Endometrial microvascular endothelial cells (primary cell): Measurements from ENCODE around the gene MAP2K6. TPM values are rescaled to one million over a fixed set of nuclear protein-coding genes. Genes with fewer than 3 reads are reported as not detected.
"Not testable (repeated sequence)": the region's sequence is repeated elsewhere in the genome, so short reads cannot be mapped to it uniquely, and the experiment has no call there.

ENCODE experiments used
- in situ Hi-C: cut with HindIII; loops from 2 replicates; pipeline ENCODE4 v1.10.0; 2017; ENCODE audit warnings: low sequenced_read_pairs, low pct_unique_long_range_greater_than_20kb; ENCODE audit errors: inconsistent ontology term
- total RNA-seq: library from RNA; depleted of rRNA; stranded (reverse); fragments of >200 nt; gene quantifications from one replicate; pipeline ENCODE4 v1.2.3, GENCODE V29; 2015; ENCODE audit errors: inconsistent ontology term

The MAP2K6 gene
- total RNA-seq, 1 donor from 2014 or later: 4.6 TPM

DNA sequence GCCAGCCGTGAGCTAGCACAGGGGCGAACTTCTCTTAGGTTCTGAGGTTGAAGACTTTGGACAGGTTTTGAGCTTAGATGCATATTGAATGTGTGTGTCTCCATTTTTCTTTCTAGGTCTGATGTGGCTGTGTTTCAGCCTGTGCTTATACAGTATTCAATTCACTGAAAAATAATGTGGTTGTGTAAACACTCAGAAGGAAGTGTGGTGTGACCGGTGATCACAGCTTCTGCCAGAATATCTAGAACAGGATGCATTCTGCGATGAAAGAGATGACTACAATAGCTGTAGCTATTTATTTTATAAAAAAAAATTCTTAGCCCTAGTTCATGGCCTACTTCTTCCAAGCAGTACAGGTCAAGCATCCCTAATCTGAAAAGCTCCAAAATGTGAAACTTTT, 64.4 kb downstream of the MAP2K6 start:
- in situ Hi-C loops: no loop called here

DNA sequence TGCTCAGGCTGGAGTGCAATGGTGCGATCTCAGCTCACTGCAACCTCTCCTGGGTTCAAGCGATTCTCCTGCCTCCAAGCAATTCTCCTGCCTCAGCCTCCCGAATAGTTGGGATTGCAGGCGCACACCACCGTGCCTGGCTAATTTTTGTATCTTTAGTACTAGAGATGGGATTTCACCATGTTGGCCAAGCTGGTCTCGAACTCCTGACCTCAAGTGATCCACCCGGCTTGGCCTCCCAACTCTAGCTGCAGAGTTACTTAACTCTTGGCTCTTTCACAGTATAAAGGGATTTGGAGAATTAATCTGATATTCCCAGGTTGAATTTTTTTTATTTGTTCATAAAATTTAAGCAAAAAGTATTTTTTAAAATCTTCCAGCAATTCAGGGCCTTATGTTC, 65.3 kb downstream of the MAP2K6 start:
- in situ Hi-C loops: not testable (repeated sequence)

DNA sequence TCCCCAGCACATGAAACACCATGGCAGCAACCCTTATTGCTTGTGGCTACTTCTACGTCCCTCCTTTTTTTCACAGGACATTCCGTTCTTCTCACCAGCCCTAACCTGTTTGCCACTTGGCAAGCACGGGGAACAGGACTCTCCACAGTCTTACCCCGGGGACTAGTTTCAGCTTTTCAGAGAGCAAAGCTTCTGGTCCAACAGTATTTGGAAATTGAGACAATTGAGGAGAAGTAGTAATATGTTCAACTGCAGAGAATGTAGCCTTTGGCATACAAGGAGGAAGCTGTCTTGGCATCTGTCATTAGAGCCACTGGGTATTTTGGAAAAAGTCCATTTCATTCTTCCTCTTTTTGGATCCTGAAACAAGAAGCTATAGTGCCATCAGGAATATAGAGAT, 65.7 kb downstream of the MAP2K6 start:
- in situ Hi-C loops: no loop called here

DNA sequence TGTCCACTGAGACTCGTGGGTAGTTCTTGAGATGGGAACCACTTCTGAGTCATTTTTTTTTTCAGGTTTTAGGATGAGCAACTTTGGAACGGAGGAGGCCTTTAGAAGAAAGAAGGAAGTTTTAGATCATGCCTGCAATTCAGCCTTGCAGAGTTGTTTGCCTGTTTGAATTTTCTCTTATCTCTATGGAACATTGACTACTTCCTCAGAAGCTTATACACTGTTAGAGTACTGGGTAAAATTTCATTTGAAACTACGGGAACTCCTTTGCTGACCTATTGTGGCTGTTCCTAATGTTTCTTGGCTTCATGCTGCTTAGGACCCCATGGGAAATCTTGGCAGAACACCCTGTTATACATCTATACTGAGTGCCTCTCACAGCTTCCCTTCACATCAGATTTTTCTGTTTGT, 70.8 kb downstream of the MAP2K6 start:
- in situ Hi-C loops: no loop called here

DNA sequence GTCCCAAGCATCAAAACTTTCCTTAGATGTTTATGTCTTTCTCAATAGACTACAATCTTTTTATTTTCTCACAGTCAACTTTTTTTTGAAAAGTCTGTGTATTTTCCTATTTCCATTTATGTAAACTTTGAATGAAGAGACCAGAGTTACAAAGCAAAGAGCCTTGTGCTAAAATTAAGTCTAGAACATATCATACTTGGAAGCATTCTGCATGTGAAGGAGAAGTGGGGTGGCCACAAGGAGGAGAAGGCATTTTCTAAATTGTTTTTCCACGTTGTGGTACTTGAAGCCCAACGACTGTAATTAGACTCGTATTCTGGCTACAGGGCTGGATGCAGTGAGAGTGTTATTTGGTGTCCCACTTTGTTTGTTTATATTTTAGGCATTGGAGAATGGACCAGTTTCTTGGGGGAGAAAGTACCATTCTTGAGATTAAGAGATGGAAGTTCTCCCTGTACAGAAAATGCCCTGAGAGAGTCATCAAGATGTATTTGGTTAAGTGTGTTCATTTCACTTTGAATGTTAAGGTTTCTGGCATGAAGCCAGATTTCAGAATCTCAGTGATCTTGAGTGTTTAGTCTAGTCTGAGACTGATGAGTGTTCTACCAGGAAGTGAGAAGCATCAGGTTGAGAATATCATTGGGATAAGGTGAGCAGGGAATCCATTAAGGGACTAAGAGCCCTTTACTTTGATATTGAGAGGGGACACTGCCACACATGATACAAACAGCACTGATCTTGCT, 71.6 kb downstream of the MAP2K6 start:
- in situ Hi-C loops: no loop called here

DNA sequence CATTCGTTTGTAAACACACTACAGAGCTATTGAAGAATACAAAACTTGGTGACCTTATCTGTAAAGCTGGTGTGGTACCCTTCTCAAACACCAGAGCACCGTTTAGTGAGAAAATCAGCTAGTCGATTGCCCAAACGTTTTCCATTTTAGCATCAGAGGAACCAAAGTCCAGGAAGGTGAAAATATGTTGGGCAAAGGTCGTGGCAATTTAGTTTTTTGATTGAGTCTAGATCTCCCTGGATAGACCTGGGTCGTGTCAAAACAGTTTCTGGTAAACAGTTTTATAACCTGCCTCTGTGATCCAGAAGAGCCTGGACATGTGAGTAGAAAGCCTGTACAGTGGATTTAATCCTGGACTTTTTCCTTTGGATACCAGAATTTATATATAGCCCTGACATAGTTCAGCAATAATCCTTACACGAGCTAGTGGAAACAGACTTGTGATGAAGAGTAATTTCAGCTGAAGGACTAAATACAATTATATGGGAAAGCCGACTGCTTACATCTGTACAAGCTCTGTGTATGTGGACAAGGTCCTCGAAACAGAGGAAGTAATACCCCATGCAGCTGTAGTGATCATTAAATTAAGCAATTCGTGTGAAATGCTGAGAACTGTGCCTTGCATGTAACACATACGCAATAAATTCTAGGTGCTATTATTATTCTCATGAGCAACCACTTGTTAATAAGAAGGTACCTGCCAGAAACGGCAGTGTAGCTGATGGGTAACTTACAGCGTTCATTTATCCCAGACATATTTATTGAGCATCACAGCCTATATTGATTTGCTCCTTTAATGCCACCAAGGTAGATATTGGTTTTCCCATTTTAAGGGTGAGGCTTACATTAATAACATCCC, 72.5 kb downstream of the MAP2K6 start:
- in situ Hi-C loops: no loop called here

DNA sequence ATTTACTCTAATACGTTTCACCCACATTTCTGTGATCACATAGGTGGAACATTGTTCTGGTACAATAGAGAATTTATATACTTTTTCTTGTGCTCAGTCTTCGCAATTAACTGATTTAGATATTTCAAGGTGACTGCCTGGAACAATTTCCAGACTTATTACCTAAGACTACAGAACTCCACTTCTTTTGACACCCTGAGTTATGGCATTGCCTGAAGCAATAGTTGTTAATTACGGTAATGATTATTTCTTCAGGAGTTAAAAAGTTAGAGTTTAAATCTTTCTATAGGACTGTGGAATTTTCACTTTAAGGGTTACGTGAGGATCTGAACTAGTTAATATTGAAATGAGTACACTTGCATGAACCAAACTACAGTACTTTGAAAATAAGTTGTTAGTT, 74.8 kb downstream of the MAP2K6 start:
- in situ Hi-C loops: no loop called here

DNA sequence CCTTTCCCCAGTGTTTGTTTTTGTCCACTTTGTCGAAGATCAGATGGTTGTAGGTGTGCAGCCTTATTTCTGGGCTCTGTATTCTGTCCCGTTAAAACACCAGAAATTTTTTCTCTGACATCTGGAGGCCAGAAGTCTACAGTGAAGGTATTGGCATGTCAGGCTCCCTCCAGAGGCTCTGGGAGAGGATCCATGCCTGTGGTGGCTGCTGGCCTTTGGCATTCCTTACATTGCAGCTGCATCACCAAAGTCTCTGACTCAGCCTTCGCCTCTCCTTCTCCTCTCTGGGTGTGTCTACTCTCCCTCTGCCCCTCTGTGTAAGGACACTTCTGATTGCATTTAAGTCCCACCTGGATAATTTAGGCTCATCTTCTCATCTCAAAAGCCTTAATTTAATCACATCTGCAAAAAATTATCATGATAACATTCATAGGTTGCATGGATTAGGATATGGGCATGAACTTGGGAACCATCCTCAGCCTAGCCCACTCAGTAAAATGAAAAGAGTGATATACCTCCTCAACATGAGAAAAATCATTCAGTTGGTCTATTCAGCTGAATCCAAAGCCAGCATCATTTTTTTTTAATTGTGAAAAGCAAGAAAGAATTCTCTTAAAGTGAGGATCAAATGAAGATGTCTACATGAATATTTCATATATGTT, 78.0 kb downstream of the MAP2K6 start:
- in situ Hi-C loops: no loop called here

DNA sequence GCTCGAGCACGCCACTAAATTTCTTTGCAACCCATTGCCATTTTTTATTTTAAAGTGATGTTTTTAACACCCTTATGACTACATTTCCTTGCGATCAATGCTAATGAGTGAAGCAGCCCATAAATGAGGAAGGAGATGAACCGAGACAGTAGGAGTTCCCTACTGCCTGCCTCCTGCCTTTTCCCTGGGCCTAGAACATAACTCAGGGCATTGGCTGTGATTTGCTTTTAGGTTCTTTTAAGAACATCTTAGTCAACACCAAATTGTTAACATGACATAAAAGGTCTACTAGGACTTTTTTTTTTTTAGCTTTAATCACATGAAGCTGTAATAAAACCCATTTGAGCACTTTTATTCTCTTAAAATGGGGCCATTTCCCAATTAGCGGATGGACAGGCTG, 81.3 kb downstream of the MAP2K6 start:
- in situ Hi-C loops: no loop called here

DNA sequence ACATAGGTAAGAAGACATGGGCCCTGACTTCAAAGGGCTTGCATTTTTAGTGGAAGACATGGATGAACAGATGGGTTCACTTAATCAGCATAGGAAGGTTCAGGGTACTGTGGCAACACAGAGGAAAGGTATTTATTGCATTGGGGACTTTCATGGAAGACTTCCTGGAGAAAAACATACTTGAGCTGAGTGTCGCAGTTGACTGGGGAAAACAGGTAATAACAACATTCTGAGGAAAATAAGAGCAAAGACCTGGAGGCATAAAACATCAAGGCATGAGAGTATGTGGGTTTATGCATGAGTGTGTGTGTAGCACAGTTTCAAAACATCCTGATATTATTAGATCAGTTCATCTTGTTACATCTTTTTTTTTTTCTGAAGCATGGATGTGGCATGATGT, 82.7 kb downstream of the MAP2K6 start:
- in situ Hi-C loops: no loop called here

DNA sequence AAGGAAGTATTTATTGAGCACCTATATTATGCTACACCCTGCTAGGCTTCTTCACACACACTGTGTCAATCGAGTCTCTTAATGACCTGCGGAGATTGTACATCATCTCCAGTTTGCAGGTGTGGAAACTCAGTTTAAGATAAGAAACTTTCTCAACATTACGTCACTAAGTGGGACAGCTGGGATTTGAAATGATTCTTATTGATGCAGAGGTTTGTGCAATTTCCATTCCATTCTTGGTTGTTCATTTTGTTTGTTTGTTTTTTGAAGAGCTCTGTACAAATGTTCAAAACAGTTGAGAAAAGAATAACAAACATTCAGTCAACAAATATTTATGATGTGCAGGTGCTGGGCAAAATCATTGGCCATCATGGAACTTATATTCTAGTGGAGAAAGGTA, 84.8 kb downstream of the MAP2K6 start:
- in situ Hi-C loops: no loop called here

DNA sequence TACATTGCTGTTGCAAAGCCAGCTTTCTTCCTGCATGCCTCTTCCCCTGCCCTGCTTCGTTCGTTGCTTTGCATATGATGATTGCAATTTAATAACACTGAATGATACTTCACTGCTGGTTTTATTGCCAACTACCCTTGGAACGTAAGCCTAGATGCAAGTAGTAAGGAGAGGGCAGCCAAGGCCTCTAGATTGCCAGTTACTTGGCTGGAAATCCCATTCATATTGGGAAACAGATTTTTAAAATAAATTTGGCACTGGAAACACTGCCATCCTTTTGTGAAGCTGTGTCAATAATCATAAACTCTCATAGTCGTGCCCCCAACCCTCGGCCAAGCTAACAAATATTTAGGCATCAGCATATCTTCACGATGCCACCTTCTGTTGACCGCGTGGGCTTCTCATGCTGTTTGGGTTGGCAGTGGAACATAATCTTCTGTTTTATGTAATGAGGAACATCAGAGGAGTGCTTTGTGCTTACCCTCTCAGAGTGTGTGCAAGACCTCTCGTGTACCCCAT, 86.5 kb downstream of the MAP2K6 start:
- in situ Hi-C loops: no loop called here

DNA sequence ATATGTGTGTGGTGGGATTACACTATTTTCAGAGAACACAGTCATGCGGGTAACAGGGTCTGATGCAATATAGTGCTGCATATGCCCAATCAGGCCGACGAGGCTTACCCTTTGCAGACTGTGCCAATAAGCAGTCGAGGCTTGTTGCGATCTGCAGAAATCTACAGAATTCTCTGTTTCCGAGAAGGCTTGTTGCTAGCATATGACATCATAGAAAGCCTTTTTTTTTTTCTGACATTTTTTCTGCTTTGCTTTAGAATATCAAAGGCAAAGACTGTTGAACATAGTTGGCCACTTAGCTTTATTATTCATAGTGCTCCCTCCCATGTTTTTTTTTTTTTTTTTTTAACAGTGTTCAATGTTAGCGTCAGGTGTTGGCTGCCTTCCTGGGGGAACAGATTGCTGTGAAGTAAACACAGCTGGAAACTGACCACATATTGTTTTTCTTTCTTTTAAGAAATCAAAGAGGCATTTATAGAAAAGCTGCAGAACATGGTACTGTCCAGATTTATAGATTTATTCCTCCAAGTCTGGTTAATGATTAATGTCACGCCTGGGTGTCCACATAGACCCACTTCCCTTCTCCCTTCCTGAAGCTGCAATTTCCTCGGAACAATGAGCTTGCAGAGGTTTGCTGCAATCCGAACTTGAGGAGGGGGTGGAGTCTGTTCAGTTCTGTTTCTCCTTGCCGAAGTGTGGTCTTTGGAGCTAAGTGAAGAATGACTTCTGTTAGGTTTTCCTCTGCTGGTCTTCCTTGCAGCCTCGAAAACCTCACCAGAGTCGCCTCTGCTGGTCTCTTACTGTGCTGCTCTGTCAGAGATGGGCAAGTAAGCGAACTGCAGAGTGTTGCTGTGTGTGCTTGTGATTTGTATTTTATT, 87.3 kb downstream of the MAP2K6 start:
- in situ Hi-C loops: no loop called here

DNA sequence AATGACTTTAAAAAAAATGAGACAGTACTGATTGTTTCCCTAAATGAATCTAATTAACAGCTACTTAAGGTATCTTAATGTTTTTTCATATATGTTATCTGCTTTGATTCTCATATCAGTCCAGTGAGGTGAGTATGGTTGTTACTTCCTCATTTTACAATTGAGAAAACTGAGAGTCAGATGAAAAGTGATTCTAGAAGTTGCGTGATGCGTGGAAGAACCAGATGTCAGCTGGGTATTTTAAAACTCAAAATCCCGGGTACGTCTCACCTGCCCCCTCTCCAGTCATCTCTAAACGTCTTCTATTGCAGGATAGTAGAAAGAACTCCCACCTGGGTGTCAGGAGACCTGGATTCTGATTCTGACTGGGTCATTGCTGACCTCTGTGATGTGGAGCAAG, 89.2 kb downstream of the MAP2K6 start:
- in situ Hi-C loops: no loop called here

DNA sequence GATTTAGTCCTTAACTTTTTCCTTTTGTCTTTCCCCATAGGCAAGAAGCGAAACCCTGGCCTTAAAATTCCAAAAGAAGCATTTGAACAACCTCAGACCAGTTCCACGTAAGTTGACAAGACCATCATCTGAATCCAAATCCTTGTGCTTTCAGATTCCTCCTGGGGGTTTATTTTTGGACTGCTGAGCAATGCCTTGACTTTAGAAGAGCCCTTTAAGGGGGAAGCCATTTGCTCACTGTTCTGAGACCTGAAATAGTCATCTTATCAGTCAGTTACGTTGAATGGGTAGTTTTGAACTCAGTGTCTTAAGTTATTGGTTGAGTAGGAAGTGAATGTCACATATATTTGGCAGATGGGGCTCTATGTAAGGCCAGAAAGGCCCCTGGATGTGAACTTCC, 91.2 kb downstream of the MAP2K6 start:
- in situ Hi-C loops: no loop called here

DNA sequence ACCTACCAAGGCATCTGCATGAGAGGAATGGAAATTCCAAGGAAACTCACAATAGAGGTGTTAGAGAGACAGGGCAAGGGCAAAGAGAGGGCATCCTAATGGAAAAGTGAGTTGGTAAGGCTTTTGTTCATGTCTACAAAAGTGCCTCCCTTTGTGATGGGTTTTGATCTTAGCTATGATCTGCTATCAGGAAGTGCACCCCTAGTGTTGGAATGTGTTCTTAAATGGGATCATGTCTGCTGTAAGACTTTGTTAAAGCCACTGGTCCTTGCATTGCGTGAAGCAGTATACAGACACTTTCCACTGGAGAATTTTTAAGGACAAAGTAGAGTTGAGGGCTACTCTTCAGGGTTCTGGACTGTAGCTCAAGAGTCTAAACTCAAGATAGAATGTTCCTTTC, 92.0 kb downstream of the MAP2K6 start:
- in situ Hi-C loops: no loop called here

DNA sequence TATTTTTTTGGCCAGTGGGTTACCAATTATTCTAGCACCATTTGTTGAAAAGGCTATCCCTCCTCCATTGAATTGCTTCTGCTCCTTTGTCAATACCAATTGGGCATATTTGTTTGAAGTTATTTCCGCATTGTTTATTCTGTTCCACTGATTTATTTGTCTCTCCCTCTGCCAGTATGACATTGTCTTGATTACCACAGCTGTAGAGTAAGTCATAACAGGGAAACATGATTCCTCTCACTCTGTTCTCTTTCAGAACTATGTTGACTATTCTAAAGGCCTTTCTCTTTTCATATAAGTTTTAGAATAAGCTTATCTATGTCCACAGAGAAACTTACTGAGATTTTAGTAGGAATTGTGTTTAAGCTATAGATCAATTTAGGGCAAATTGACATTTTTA, 94.3 kb downstream of the MAP2K6 start:
- in situ Hi-C loops: no loop called here

DNA sequence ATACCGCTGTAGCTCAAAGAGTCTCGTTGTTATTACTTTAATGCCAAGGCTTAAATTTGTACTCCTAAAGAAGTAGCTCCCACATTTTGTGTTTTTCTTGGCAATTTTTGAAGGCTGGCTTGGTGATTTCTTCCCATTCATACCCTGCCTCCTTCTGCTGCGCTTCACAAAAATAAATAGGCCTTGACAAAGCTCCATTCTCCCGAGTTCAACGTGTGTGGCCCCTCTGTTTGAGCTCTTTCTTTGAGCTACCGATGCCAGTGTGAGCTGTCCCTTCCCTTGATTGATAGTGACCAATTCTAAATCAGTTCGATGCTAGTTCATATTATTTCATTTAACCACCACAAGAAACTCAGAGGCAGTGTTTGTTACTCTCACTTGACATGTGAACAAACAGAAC, 96.8 kb downstream of the MAP2K6 start:
- in situ Hi-C loops: no loop called here

DNA sequence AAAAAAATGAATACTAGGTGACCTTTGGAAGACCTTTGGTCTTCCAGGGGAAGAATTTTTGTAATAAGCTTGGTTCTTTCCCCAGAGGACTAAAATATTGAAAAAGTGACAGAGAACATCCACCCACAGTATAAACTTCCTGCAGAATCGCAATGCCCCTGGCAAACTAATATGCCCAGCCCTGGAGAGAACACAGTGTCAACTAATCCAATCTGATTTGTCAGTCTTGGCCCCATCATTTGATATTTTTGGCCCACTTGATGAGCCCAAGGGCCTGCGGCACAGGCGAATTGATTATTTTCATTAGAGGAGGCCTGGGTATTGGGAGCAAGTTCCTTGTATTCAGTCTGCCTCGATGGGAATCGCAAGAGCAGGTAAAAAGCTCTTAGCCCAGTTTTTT, 98.4 kb downstream of the MAP2K6 start:
- in situ Hi-C loops: no loop called here
